HepG2 (cell line): ENCODE data around the gene MLX. TPM values are rescaled to one million over a fixed set of nuclear protein-coding genes. Genes with fewer than 3 reads are reported as not detected.

Source experiments
- AGO1 ChIP-seq: fragments of 200-400 bp; formaldehyde crosslinking; IDR thresholded peaks from 2 replicates; pipeline ENCODE4 v1.6.1; 2017; ENCODE audit warnings: mild to moderate bottlenecking, low read depth, low read length, moderate library complexity; ENCODE audit not compliant: poor library complexity, severe bottlenecking
- ARID2 ChIP-seq: sonication (generic); formaldehyde crosslinking; IDR thresholded peaks from 2 replicates; pipeline ENCODE4 v1.8.1; 2022; ENCODE audit warnings: mild to moderate bottlenecking, missing genetic modification reagents, borderline replicate concordance
- BORCS8-MEF2B ChIP-seq: sonication (generic); formaldehyde crosslinking; IDR thresholded peaks from 2 replicates; pipeline ENCODE4 v1.8.0; 2022; ENCODE audit warnings: mild to moderate bottlenecking, missing genetic modification reagents
- DPF2 ChIP-seq: sonication (generic); formaldehyde crosslinking; IDR thresholded peaks from 2 replicates; pipeline ENCODE4 v1.4.0; 2020; ENCODE audit warnings: mild to moderate bottlenecking, low read depth, missing genetic modification reagents, borderline replicate concordance
- GTF2F1 ChIP-seq: fragments of 150-350 bp; IDR thresholded peaks from 2 replicates; pipeline ENCODE4 v1.6.1; 2014; ENCODE audit warnings: low read length
- HHEX ChIP-seq: IDR thresholded peaks from 2 replicates; pipeline ENCODE4 v1.6.1; 2016; ENCODE audit warnings: control low read depth
- MAFF ChIP-seq: IDR thresholded peaks from 2 replicates; pipeline ENCODE4 v1.6.1; 2011; ENCODE audit warnings: low read depth, low read length, improper control_type of control experiment
- PAF1 ChIP-seq: IDR thresholded peaks from 2 replicates; pipeline ENCODE4 v1.6.1; 2016; ENCODE audit warnings: missing genetic modification reagents, missing compliant biosample characterization
- SP140L ChIP-seq: sonication (generic); formaldehyde crosslinking; IDR thresholded peaks from 2 replicates; pipeline ENCODE4 v1.4.0; 2020; ENCODE audit warnings: missing genetic modification reagents, borderline replicate concordance
- TARDBP ChIP-seq: sonication (generic); formaldehyde crosslinking; IDR thresholded peaks from 2 replicates; pipeline ENCODE4 v1.8.0; 2022; ENCODE audit warnings: mild to moderate bottlenecking, missing genetic modification reagents
- ZFYVE20 ChIP-seq: sonication (generic); formaldehyde crosslinking; IDR thresholded peaks from 2 replicates; pipeline ENCODE4 v1.8.0; 2023; ENCODE audit warnings: low read depth, mild to moderate bottlenecking, moderate library complexity, missing genetic modification reagents, borderline replicate concordance
- ZNF24 ChIP-seq: fragments of 450-650 bp; IDR thresholded peaks from 2 replicates; pipeline ENCODE4 v1.6.1; 2017; ENCODE audit warnings: antibody characterized with exemption, mild to moderate bottlenecking
- ZNF251 ChIP-seq: sonication (generic); formaldehyde crosslinking; IDR thresholded peaks from 2 replicates; pipeline ENCODE4 v1.9.0; 2021; ENCODE audit warnings: mild to moderate bottlenecking, missing genetic modification reagents
- ZNF263 ChIP-seq: sonication (generic); formaldehyde crosslinking; IDR thresholded peaks from 2 replicates; pipeline ENCODE4 v1.4.0; 2020; ENCODE audit warnings: missing genetic modification reagents
- ZNF446 ChIP-seq: sonication (generic); formaldehyde crosslinking; IDR thresholded peaks from 2 replicates; pipeline ENCODE4 v1.5.0; 2020; ENCODE audit warnings: mild to moderate bottlenecking, missing genetic modification reagents
- ZNF552 ChIP-seq: sonication (generic); formaldehyde crosslinking; IDR thresholded peaks from 2 replicates; pipeline ENCODE4 v1.9.0; 2022; ENCODE audit warnings: missing genetic modification reagents, mild to moderate bottlenecking, borderline replicate concordance
- ZNF605 ChIP-seq: sonication (generic); formaldehyde crosslinking; IDR thresholded peaks from 2 replicates; pipeline ENCODE4 v1.8.0; 2022; ENCODE audit warnings: mild to moderate bottlenecking, missing genetic modification reagents
- ZNF614 ChIP-seq: IDR thresholded peaks from 2 replicates; pipeline ENCODE4 v1.6.1; 2018; ENCODE audit warnings: missing biosample characterization, missing genetic modification reagents, inconsistent platforms, borderline replicate concordance
- ZNF704 ChIP-seq: sonication (generic); formaldehyde crosslinking; IDR thresholded peaks from 2 replicates; pipeline ENCODE4 v1.8.1; 2023; ENCODE audit warnings: mild to moderate bottlenecking, inconsistent platforms, moderate library complexity, missing genetic modification reagents, borderline replicate concordance
- ZNF746 ChIP-seq: sonication (generic); formaldehyde crosslinking; IDR thresholded peaks from 2 replicates; pipeline ENCODE4 v1.8.0; 2022; ENCODE audit warnings: mild to moderate bottlenecking, missing genetic modification reagents
- polyA plus RNA-seq, 8 experiments: library from polyadenylated mRNA; depleted of rRNA in 3 of 8; stranded (reverse) in 7 of 8; unstranded in 1 of 8; fragments of >200 nt; fragmentation: Illumina TruSeq in 4 of 8; extraction: Trizol in 4 of 8; gene quantifications; 2 replicates each; pipeline versions ENCODE4 v1.2.1 to v1.2.3, GENCODE V29; 2011 to 2016; ENCODE audit warnings: low read depth in 4 of 8, missing spikeins in 1 of 8, mixed read lengths in 1 of 8; ENCODE audit not compliant: insufficient read depth in 1 of 8
- total RNA-seq, 5 experiments: library from RNA; depleted of rRNA; stranded (reverse); fragments of >200 nt; fragmentation: Illumina TruSeq; extraction: Trizol; gene quantifications; 2 replicates each; pipeline ENCODE4 v1.2.3, GENCODE V29; 2016; ENCODE audit warnings: low read depth in 1 of 5
- TF ChIP-seq, protein P1 (sequence below): sonication (generic); formaldehyde crosslinking; conservative IDR thresholded peaks from 2 replicates; pipeline ENCODE4 v1.4.0; 2020; ENCODE audit warnings: mild to moderate bottlenecking, missing genetic modification reagents, moderate library complexity
- TF ChIP-seq, protein P2 (sequence below): sonication (generic); formaldehyde crosslinking; IDR thresholded peaks from 2 replicates; pipeline ENCODE4 v1.4.0; 2020; ENCODE audit warnings: missing genetic modification reagents

MLX gene
- total and polyA plus RNA-seq, 2 of the 13 experiments (the other 11 are each of a cell fraction or from before 2014, with no cell fraction given), result 38.9 to 74.4 TPM

DNA sequence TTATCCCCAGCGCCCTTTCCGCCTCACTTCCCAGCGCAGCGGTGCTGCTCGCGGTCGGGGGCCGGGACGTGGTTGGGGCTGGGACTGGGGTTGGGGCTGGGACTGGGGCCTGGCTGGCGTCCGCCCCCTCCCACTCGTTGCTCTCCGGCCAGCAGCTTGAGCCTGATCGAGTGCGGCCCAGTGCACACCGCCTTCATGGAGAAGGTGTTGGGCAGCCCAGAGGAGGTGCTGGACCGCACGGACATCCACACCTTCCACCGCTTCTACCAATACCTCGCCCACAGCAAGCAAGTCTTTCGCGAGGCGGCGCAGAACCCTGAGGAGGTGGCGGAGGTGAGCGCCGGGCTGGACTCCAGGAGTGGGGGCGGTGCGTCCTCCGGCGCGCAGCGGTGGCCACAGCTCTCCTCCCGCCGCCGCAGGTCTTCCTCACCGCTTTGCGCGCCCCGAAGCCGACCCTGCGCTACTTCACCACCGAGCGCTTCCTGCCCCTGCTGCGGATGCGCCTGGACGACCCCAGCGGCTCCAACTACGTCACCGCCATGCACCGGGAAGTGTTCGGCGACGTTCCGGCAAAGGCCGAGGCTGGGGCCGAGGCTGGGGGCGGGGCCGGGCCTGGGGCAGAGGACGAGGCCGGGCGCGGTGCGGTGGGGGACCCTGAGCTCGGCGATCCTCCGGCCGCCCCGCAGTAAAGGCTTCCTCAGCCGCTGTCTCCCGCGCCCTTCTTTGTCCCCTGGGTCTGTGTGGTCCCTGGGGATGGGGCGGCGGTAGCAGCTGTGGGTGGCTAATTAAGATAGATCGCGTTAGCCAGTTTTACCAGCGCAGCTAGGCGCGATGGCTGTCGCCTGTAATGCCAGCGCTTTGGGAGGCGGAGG lies 12.4 kb upstream of the MLX start (continued):
- TF ChIP-seq, protein P1, sequence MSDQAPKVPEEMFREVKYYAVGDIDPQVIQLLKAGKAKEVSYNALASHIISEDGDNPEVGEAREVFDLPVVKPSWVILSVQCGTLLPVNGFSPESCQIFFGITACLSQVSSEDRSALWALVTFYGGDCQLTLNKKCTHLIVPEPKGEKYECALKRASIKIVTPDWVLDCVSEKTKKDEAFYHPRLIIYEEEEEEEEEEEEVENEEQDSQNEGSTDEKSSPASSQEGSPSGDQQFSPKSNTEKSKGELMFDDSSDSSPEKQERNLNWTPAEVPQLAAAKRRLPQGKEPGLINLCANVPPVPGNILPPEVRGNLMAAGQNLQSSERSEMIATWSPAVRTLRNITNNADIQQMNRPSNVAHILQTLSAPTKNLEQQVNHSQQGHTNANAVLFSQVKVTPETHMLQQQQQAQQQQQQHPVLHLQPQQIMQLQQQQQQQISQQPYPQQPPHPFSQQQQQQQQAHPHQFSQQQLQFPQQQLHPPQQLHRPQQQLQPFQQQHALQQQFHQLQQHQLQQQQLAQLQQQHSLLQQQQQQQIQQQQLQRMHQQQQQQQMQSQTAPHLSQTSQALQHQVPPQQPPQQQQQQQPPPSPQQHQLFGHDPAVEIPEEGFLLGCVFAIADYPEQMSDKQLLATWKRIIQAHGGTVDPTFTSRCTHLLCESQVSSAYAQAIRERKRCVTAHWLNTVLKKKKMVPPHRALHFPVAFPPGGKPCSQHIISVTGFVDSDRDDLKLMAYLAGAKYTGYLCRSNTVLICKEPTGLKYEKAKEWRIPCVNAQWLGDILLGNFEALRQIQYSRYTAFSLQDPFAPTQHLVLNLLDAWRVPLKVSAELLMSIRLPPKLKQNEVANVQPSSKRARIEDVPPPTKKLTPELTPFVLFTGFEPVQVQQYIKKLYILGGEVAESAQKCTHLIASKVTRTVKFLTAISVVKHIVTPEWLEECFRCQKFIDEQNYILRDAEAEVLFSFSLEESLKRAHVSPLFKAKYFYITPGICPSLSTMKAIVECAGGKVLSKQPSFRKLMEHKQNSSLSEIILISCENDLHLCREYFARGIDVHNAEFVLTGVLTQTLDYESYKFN (CRISPR knock-in tag), result peak; percentile 76
- TF ChIP-seq, protein P2, sequence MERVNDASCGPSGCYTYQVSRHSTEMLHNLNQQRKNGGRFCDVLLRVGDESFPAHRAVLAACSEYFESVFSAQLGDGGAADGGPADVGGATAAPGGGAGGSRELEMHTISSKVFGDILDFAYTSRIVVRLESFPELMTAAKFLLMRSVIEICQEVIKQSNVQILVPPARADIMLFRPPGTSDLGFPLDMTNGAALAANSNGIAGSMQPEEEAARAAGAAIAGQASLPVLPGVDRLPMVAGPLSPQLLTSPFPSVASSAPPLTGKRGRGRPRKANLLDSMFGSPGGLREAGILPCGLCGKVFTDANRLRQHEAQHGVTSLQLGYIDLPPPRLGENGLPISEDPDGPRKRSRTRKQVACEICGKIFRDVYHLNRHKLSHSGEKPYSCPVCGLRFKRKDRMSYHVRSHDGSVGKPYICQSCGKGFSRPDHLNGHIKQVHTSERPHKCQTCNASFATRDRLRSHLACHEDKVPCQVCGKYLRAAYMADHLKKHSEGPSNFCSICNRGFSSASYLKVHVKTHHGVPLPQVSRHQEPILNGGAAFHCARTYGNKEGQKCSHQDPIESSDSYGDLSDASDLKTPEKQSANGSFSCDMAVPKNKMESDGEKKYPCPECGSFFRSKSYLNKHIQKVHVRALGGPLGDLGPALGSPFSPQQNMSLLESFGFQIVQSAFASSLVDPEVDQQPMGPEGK (CRISPR knock-in tag), result peak; percentile 92
- TF ChIP-seq SP140L, result no peak
- no peak; the same call in 1 of the 2 replicates for TF ChIP-seq ARID2 (CRISPR knock-in tag)
- TF ChIP-seq BORCS8-MEF2B (CRISPR knock-in tag), result peak; percentile 74
- peak; percentile 73 for TF ChIP-seq ZNF263
- TF ChIP-seq HHEX (CRISPR knock-in tag), result no peak
- TF ChIP-seq MAFF, result no peak
- TF ChIP-seq ZNF24, result no peak
- TF ChIP-seq ZNF251, result peak; percentile 57; the same call in 1 of the 2 replicates
- no peak; the same call in 1 of the 2 replicates for TF ChIP-seq ZNF704 (CRISPR knock-in tag)
- TF ChIP-seq GTF2F1, result no peak
- TF ChIP-seq ZNF614 (CRISPR knock-in tag), result peak; percentile 93; the same call in 1 of the 2 replicates
- no peak for TF ChIP-seq ZFYVE20 (CRISPR knock-in tag)
- peak; percentile 77 for TF ChIP-seq TARDBP
- TF ChIP-seq ZNF446 (CRISPR knock-in tag), result peak; percentile 90; the same call in 1 of the 2 replicates
- TF ChIP-seq DPF2 (CRISPR knock-in tag), result no peak
- peak; percentile 90 for TF ChIP-seq AGO1
- TF ChIP-seq ZNF552, result peak; percentile 87; the same call in 1 of the 2 replicates
- TF ChIP-seq PAF1, result no peak
- TF ChIP-seq ZNF605 (CRISPR knock-in tag), result peak; percentile 92
- TF ChIP-seq ZNF746 (CRISPR knock-in tag), result no peak
